SU-DHL-6 (cell line): ENCODE measurements around the gene GIGYF2.
A peak's percentile ranks its signal among the peaks of the same experiment; 100 is the strongest.

Source experiments
- H2AFZ ChIP-seq: fragments of 200-600 bp; sonication (generic); 2 replicates; pipeline ENCODE4 v1.6.1; 2014; ENCODE audit warnings: low read depth, mild to moderate bottlenecking, moderate library complexity, mixed read lengths, antibody characterized with exemption, low read length; ENCODE audit not compliant: severe bottlenecking
- H3F3A ChIP-seq: fragments of 200-600 bp; shearing (Covaris generic); 2 replicates; pipeline ENCODE4 v1.6.0; 2016; ENCODE audit warnings: antibody characterized with exemption, mild to moderate bottlenecking; ENCODE audit not compliant: insufficient read depth
- H3K27ac ChIP-seq: fragments of 200-600 bp; sonication (generic); 2 replicates; pipeline ENCODE4 v1.5.1; 2016; ENCODE audit warnings: low read depth, mild to moderate bottlenecking, low read length, moderate library complexity, mixed read lengths
- H3K27me3 ChIP-seq: fragments of 200-600 bp; sonication (generic), shearing (Covaris generic); 2 replicates; pipeline ENCODE4 v1.6.0; 2014; ENCODE audit warnings: mild to moderate bottlenecking, low read length
- H3K36me3 ChIP-seq: fragments of 200-600 bp; sonication (generic); 2 replicates; pipeline ENCODE4 v1.6.1; 2014; ENCODE audit warnings: mild to moderate bottlenecking, low read length, mixed read lengths
- H3K4me2 ChIP-seq: fragments of 300-600, 200-600 bp; shearing (Covaris generic), sonication (generic); 2 replicates; pipeline ENCODE4 v1.6.0; 2014; ENCODE audit warnings: low read length, low read depth, mild to moderate bottlenecking; ENCODE audit not compliant: poor library complexity, severe bottlenecking
- H3K4me3 ChIP-seq: fragments of 200-600 bp; sonication (generic); 2 replicates; pipeline ENCODE4 v1.5.1; 2014; ENCODE audit warnings: antibody characterized with exemption, low read length, mild to moderate bottlenecking, mixed read lengths; ENCODE audit not compliant: insufficient read depth, poor library complexity, severe bottlenecking
- H3K79me2 ChIP-seq: fragments of 200-600 bp; sonication (generic); 2 replicates; pipeline ENCODE4 v1.6.1; 2014; ENCODE audit warnings: mild to moderate bottlenecking, low read length, moderate library complexity; ENCODE audit not compliant: insufficient read depth
- H3K9ac ChIP-seq: fragments of 200-600 bp; sonication (generic); 2 replicates; pipeline ENCODE4 v1.7.0; 2014; ENCODE audit warnings: mild to moderate bottlenecking, low read length
- H3K9me2 ChIP-seq: fragments of 200-600 bp; sonication (generic); replicated peaks from 2 replicates; pipeline ENCODE4 v1.6.1; 2014; ENCODE audit warnings: low read length; ENCODE audit not compliant: insufficient read depth
- H3K9me3 ChIP-seq: fragments of 200-600 bp; sonication (generic); 2 replicates; pipeline ENCODE4 v1.6.1; 2014; ENCODE audit warnings: low read length, mixed read lengths; ENCODE audit not compliant: insufficient read depth
- H4K20me1 ChIP-seq: fragments of 200-600 bp; sonication (generic); 2 replicates; pipeline ENCODE4 v1.6.1; 2014; ENCODE audit warnings: low read depth, mild to moderate bottlenecking, antibody characterized with exemption, low read length, moderate library complexity, mixed read lengths
- EZH2phosphoT487 ChIP-seq: fragments of 200-600 bp; sonication (generic), shearing (Covaris generic); conservative IDR thresholded peaks from 2 replicates; pipeline ENCODE4 v1.6.1; 2018; ENCODE audit warnings: mild to moderate bottlenecking, antibody characterized with exemption, low read length, moderate library complexity, mixed read lengths
- TF ChIP-seq, protein P1 (sequence below): fragments of 200-600 bp; sonication (generic); IDR thresholded peaks from one replicate; pipeline ENCODE4 v1.5.1; 2017; ENCODE audit warnings: antibody characterized with exemption, mild to moderate bottlenecking, low read length, moderate library complexity; ENCODE audit not compliant: insufficient read depth, poor library complexity, severe bottlenecking

The GIGYF2 gene, protein sequence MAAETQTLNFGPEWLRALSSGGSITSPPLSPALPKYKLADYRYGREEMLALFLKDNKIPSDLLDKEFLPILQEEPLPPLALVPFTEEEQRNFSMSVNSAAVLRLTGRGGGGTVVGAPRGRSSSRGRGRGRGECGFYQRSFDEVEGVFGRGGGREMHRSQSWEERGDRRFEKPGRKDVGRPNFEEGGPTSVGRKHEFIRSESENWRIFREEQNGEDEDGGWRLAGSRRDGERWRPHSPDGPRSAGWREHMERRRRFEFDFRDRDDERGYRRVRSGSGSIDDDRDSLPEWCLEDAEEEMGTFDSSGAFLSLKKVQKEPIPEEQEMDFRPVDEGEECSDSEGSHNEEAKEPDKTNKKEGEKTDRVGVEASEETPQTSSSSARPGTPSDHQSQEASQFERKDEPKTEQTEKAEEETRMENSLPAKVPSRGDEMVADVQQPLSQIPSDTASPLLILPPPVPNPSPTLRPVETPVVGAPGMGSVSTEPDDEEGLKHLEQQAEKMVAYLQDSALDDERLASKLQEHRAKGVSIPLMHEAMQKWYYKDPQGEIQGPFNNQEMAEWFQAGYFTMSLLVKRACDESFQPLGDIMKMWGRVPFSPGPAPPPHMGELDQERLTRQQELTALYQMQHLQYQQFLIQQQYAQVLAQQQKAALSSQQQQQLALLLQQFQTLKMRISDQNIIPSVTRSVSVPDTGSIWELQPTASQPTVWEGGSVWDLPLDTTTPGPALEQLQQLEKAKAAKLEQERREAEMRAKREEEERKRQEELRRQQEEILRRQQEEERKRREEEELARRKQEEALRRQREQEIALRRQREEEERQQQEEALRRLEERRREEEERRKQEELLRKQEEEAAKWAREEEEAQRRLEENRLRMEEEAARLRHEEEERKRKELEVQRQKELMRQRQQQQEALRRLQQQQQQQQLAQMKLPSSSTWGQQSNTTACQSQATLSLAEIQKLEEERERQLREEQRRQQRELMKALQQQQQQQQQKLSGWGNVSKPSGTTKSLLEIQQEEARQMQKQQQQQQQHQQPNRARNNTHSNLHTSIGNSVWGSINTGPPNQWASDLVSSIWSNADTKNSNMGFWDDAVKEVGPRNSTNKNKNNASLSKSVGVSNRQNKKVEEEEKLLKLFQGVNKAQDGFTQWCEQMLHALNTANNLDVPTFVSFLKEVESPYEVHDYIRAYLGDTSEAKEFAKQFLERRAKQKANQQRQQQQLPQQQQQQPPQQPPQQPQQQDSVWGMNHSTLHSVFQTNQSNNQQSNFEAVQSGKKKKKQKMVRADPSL (N-terminal part only)

DNA sequence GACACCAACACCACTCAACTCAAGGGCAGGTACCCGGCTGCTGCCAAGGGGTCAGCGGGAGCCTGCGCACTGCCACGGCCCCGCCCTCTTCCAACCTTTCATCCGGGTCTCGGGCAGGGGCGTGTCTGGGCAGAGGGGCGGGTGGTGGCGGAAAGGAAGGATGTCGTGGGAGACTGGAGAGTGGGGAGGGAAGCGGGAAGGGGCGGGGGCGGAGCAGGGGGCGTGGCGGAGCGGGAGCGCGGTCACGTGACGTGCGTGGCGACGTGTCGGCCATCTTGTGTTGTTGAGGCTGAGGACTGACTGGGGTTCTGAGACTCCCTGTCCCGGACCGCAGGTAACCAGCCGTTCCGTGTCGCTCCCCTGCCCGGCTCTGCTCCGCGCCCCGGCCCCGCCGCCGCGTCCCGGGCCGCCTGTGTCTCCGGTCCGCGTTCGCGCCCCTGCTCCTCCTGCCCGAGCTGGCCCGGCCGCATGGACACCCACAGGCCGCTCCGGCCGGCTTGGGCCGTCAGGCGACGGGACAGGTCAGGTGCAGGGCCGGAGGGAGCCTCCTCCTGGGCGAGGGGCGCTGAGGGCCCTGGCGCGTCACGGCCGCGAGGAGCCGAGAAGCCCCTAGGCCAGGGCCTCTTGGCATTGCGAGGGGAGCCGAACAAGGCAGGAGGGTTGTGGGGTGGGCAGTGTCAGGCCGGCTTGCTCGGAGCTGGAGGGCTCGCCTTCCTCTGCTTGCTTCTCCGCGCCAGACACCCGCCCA, at the start of gene GIGYF2:
GIGYF2 (plus strand) TSS at position 273 of the 748 bp plus-strand sequence. CDS start 37,867 bp downstream, outside the sequence.
- Histone ChIP-seq H3K79me2 (peaks cover 42% of the 10 kb centered on the region), H3K36me3 (no peaks in the 10 kb centered on the region), H3K9me2 (no peaks in the 10 kb centered on the region), H3K9ac (peak within 1 kb of the TSS; percentile 85), H3K4me3 (peak within 1 kb of the TSS; percentile 72), H3K9me3 (no peaks in the 10 kb centered on the region), H3K27ac (peak within 1 kb of the TSS; percentile 31; the same call in 1 of the 2 replicates), H3K27me3 (no peaks in the 10 kb centered on the region), H4K20me1 (no peaks in the 10 kb centered on the region), H2AFZ (peak within 1 kb of the TSS; percentile 88), H3K4me2 (peak within 1 kb of the TSS; percentile 77), H3F3A (peaks cover 7% of the 10 kb centered on the region)
- TF ChIP-seq EZH2phosphoT487: no peak
- TF ChIP-seq, protein P1, sequence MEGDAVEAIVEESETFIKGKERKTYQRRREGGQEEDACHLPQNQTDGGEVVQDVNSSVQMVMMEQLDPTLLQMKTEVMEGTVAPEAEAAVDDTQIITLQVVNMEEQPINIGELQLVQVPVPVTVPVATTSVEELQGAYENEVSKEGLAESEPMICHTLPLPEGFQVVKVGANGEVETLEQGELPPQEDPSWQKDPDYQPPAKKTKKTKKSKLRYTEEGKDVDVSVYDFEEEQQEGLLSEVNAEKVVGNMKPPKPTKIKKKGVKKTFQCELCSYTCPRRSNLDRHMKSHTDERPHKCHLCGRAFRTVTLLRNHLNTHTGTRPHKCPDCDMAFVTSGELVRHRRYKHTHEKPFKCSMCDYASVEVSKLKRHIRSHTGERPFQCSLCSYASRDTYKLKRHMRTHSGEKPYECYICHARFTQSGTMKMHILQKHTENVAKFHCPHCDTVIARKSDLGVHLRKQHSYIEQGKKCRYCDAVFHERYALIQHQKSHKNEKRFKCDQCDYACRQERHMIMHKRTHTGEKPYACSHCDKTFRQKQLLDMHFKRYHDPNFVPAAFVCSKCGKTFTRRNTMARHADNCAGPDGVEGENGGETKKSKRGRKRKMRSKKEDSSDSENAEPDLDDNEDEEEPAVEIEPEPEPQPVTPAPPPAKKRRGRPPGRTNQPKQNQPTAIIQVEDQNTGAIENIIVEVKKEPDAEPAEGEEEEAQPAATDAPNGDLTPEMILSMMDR: no peak

DNA sequence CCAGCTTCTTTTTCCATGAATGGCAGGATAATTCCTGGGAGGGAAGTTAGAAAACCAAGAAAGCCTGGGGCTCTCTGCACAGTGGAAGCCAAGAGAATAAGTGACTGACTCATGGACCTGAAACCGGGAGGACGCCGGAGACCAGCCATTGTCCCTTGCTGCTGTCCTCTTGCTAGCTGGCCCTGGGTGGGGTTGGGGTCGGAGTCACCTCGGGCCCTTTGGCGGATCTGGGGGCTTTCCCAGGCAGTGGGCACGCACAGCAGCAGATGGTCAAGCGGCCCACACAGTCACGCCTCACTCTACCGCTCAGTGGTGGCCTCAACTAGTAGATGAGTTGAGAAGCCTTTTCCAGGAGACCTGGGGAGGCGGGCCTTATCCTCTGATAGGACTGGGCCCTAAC, 48.1 kb upstream of the GIGYF2 start:
- no peaks in the 10 kb centered on the region for H3K27me3 ChIP-seq
- H3K4me2 ChIP-seq: no peak overlapping the region
- H3K9me2 ChIP-seq: no peaks in the 10 kb centered on the region
- no peaks in the 10 kb centered on the region for H4K20me1 ChIP-seq
- no peaks in the 10 kb centered on the region for H3F3A ChIP-seq
- no peak overlapping the region for H3K4me3 ChIP-seq
- TF ChIP-seq EZH2phosphoT487: no peak
- TF ChIP-seq, protein P1: no peak
- H2AFZ ChIP-seq: no peak overlapping the region
- H3K27ac ChIP-seq: no peak overlapping the region
- H3K79me2 ChIP-seq: no peaks in the 10 kb centered on the region
- no peak overlapping the region for H3K9ac ChIP-seq
- no peaks in the 10 kb centered on the region for H3K9me3 ChIP-seq
- H3K36me3 ChIP-seq: no peaks in the 10 kb centered on the region

DNA sequence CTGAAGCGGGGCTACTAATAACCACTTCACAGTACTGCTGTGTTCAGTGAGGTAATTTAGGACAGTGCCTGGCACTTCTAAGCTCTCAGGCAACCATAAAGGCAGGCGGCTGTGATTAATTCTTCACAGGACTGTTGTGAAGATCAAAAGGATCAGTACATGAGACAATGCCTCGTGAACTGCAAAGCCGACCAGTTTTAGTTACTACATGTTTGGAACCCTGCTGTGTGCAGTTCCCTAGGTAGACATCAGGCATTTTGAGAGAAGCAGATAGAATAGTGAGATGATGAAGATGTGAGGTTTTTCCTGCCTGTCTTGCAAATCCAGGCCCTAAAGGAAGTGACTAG, 44.7 kb upstream of the GIGYF2 start:
- no peak overlapping the region for H3K4me2 ChIP-seq

More for the DNA sequence above, 44.7 kb upstream of the GIGYF2 start:
- H3K9me3 ChIP-seq: no peaks in the 10 kb centered on the region
- no peaks in the 10 kb centered on the region for H3F3A ChIP-seq
- no peaks in the 10 kb centered on the region for H3K36me3 ChIP-seq
- no peak overlapping the region for H2AFZ ChIP-seq
- H4K20me1 ChIP-seq: no peaks in the 10 kb centered on the region
- no peaks in the 10 kb centered on the region for H3K27me3 ChIP-seq
- no peak overlapping the region for H3K9ac ChIP-seq
- H3K9me2 ChIP-seq: no peaks in the 10 kb centered on the region
- no peak overlapping the region for H3K27ac ChIP-seq
- no peak overlapping the region for H3K4me3 ChIP-seq
- TF ChIP-seq, protein P1: no peak
- no peak for TF ChIP-seq EZH2phosphoT487
- no peaks in the 10 kb centered on the region for H3K79me2 ChIP-seq
